Gastrocnemius medialis (tissue), 4 donors: ENCODE data around the gene TSPAN2.

Experiments used
- CTCF ChIP-seq, 5 experiments: fragments of 450-650 bp in 3 of 5; fragments of 200-600 bp in 2 of 5; sonication (generic) in 2 of 5; IDR thresholded peaks in 4 of 5; conservative IDR thresholded peaks in 1 of 5; 1 replicate in 4 of 5; 2 replicates in 1 of 5; pipeline ENCODE4 v1.5.1; 2016 to 2019; ENCODE audit warnings: antibody characterized with exemption in 5 of 5, mild to moderate bottlenecking in 3 of 5, moderate library complexity in 3 of 5
- POLR2A ChIP-seq, 2 donors: fragments of 450-650 bp; IDR thresholded peaks; one replicate each; pipeline ENCODE4 v1.6.1; 2017; ENCODE audit warnings: antibody characterized with exemption in 2 of 2, mild to moderate bottlenecking in 2 of 2, moderate library complexity in 2 of 2

- TF ChIP-seq CTCF (IDR thresholded peaks at IDR 0.05 in 4 of 5, conservative IDR thresholded peaks at IDR 0.05 in 1 of 5) (no peak), POLR2A (IDR thresholded peaks at IDR 0.05) (no peak)
These were observed 1.7 kb upstream of the TSPAN2 start for GRCh38 chr1:115090956-115091355.
